Measurements from ENCODE around the gene ZFP1.

- no peak for TF ChIP-seq YY1 (IDR thresholded peaks at IDR 0.05; ENCODE audit: insufficient read depth, insufficient read length)
- TF ChIP-seq SUZ12 (IDR thresholded peaks at IDR 0.05; ENCODE audit: extremely low read depth, insufficient read depth, insufficient read length), result no peak
Observed at GRCh38 chr16:75114179-75114945, 34.0 kb upstream of the ZFP1 start.

Data from NT2/D1 (cell line).